RWPE2 (cell line): Measurements from ENCODE around the gene FLNC.

Experiments
- ATAC-seq: fragments of 200-7000 bp; cut with Tn5 transposase; 3 replicates; pipeline ENCODE4 v1.9.1; 2021; ENCODE audit warnings: low read depth
- DNase-seq: peaks from one replicate; pipeline ENCODE4 v3.0.0-alpha.2; 2020; ENCODE audit warnings: low spot score
- H3K27ac ChIP-seq: fragments of 450-650 bp; 2 replicates; pipeline ENCODE4 v1.5.1; 2017; ENCODE audit warnings: mild to moderate bottlenecking; ENCODE audit not compliant: poor library complexity, severe bottlenecking
- H3K27me3 ChIP-seq: fragments of 250-450 bp; sonication (Bioruptor Pico); 2 replicates; pipeline ENCODE4 v1.5.1; 2021; ENCODE audit warnings: mild to moderate bottlenecking, moderate library complexity; ENCODE audit not compliant: insufficient read depth, poor library complexity, severe bottlenecking
- H3K36me3 ChIP-seq: fragments of 250-450 bp; sonication (Bioruptor Pico); 2 replicates; pipeline ENCODE4 v1.5.1; 2020; ENCODE audit warnings: low read depth, mild to moderate bottlenecking, moderate library complexity
- H3K4me1 ChIP-seq: fragments of 250-450 bp; sonication (Bioruptor Pico); 2 replicates; pipeline ENCODE4 v1.5.1; 2021; ENCODE audit warnings: mild to moderate bottlenecking, moderate library complexity; ENCODE audit not compliant: insufficient read depth, poor library complexity, severe bottlenecking
- H3K4me3 ChIP-seq: fragments of 250-450 bp; sonication (Bioruptor Pico); 2 replicates; pipeline ENCODE4 v1.5.1; 2021; ENCODE audit warnings: mild to moderate bottlenecking, moderate library complexity; ENCODE audit not compliant: severe bottlenecking
- H3K9me3 ChIP-seq: fragments of 250-450 bp; sonication (Bioruptor Pico); 2 replicates; pipeline ENCODE4 v1.5.1; 2021; ENCODE audit warnings: mild to moderate bottlenecking, moderate library complexity; ENCODE audit not compliant: severe bottlenecking
- TF ChIP-seq, protein P1 (sequence below): fragments of 450-650 bp; IDR thresholded peaks from one replicate; pipeline ENCODE4 v1.5.1; 2017; ENCODE audit warnings: mild to moderate bottlenecking, moderate library complexity; ENCODE audit not compliant: poor library complexity, severe bottlenecking

Gene FLNC

GRCh38 chr7:128853799-128854198 is 23.6 kb downstream of the FLNC start:
- Histone ChIP-seq H3K27me3 (no peaks in the 10 kb centered on the region), H3K4me1 (no peaks in the 10 kb centered on the region), H3K36me3 (no peaks in the 10 kb centered on the region), H3K27ac (no peak overlapping the region), H3K4me3 (no peak overlapping the region), H3K9me3 (no peaks in the 10 kb centered on the region)
- DNase-seq: no peak
- ATAC-seq: no peak
- TF ChIP-seq, protein P1, sequence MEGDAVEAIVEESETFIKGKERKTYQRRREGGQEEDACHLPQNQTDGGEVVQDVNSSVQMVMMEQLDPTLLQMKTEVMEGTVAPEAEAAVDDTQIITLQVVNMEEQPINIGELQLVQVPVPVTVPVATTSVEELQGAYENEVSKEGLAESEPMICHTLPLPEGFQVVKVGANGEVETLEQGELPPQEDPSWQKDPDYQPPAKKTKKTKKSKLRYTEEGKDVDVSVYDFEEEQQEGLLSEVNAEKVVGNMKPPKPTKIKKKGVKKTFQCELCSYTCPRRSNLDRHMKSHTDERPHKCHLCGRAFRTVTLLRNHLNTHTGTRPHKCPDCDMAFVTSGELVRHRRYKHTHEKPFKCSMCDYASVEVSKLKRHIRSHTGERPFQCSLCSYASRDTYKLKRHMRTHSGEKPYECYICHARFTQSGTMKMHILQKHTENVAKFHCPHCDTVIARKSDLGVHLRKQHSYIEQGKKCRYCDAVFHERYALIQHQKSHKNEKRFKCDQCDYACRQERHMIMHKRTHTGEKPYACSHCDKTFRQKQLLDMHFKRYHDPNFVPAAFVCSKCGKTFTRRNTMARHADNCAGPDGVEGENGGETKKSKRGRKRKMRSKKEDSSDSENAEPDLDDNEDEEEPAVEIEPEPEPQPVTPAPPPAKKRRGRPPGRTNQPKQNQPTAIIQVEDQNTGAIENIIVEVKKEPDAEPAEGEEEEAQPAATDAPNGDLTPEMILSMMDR: no peak

GRCh38 chr7:128854396-128854795 is 24.2 kb downstream of the FLNC start:
- no peak overlapping the region for H3K4me3 ChIP-seq
- H3K27ac ChIP-seq: no peak overlapping the region
- no peaks in the 10 kb centered on the region for H3K4me1 ChIP-seq
- no peaks in the 10 kb centered on the region for H3K36me3 ChIP-seq
- H3K27me3 ChIP-seq: no peaks in the 10 kb centered on the region
- no peak for DNase-seq
- TF ChIP-seq, protein P1: no peak
- no peak for ATAC-seq
- no peaks in the 10 kb centered on the region for H3K9me3 ChIP-seq

GRCh38 chr7:128855559-128855958 is 25.4 kb downstream of the FLNC start:
- Histone ChIP-seq H3K27ac (no peak overlapping the region), H3K9me3 (no peaks in the 10 kb centered on the region), H3K36me3 (no peaks in the 10 kb centered on the region), H3K4me1 (no peaks in the 10 kb centered on the region), H3K4me3 (no peak overlapping the region), H3K27me3 (no peaks in the 10 kb centered on the region)
- TF ChIP-seq, protein P1: no peak
- no peak for ATAC-seq
- DNase-seq: no peak

DNA sequence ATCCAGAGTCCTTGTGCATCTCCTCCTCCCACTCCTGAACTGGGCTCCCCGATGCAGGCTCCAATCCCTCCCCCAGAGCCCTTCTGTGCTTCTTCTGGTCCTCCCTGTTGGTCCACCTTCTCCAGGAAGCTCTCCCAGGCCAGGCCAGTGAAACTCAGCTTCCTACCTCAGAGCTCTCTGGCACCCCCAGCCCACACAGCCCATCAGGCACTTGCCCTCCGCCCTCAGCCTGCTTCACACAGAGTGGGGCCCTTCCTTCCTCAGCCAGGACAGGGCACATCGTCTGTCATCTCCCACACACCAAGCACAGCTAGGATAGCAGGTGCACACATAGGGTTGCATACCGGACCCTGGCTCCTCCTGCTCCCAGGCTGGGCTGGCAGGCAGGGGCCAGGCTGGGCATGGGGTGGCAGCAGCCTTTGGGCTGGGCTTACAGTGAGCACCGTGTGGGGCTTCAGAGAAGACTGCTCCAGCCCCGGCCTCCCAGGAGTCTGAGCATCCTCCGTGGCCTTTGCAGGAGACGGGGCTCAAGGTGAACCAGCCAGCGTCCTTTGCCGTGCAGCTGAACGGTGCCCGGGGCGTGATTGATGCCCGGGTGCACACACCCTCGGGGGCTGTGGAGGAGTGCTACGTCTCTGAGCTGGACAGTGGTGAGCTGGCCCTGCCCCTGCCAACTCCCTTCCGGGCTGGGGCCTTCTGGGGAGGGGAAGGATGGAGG is 26.0 kb downstream of the FLNC start:
- Histone ChIP-seq H3K27me3 (no peaks in the 10 kb centered on the region), H3K4me1 (no peaks in the 10 kb centered on the region), H3K9me3 (no peaks in the 10 kb centered on the region), H3K4me3 (no peak overlapping the region), H3K36me3 (no peaks in the 10 kb centered on the region), H3K27ac (no peak overlapping the region)
- ATAC-seq: no peak
- TF ChIP-seq, protein P1: no peak
- no peak for DNase-seq
